Neural progenitor cell (in vitro differentiated cells): ENCODE results near the gene P2RX5. TPM values are rescaled to one million over a fixed set of nuclear protein-coding genes. Genes with fewer than 3 reads are reported as not detected.

Experiments
- DNase-seq: peaks from one replicate; pipeline ENCODE4 v3.0.0-alpha.2; 2016; ENCODE audit warnings: low spot score
- H2AFZ ChIP-seq: fragments of 200-600 bp; sonication (generic); replicated peaks from 2 replicates; pipeline ENCODE4 v1.6.1; 2016; ENCODE audit warnings: antibody characterized with exemption
- H3F3A ChIP-seq: fragments of 200-600 bp; sonication (generic); 2 replicates; pipeline ENCODE4 v1.6.1; 2016; ENCODE audit warnings: antibody characterized with exemption, low read depth
- H3K27ac ChIP-seq: fragments of 200-600 bp; sonication (generic); 2 replicates; pipeline ENCODE4 v1.5.1; 2016; ENCODE audit warnings: mild to moderate bottlenecking
- H3K27me3 ChIP-seq: fragments of 200-600 bp; sonication (generic); 2 replicates; pipeline ENCODE4 v1.6.1; 2016; ENCODE audit warnings: mild to moderate bottlenecking, moderate library complexity
- H3K36me3 ChIP-seq: fragments of 200-600 bp; sonication (generic); 2 replicates; pipeline ENCODE4 v1.5.1; 2016
- H3K4me1 ChIP-seq: fragments of 200-600 bp; sonication (generic); 2 replicates; pipeline ENCODE4 v1.6.1; 2016; ENCODE audit warnings: mixed run types
- H3K4me2 ChIP-seq: fragments of 200-600 bp; sonication (generic); 2 replicates; pipeline ENCODE4 v1.6.1; 2016
- H3K4me3 ChIP-seq: fragments of 200-600 bp; sonication (generic); 2 replicates; pipeline ENCODE4 v1.5.1; 2016
- H3K79me2 ChIP-seq: fragments of 200-600 bp; sonication (generic); 2 replicates; pipeline ENCODE4 v1.6.1; 2016; ENCODE audit warnings: low read depth
- H3K9ac ChIP-seq: fragments of 200-600 bp; sonication (generic); 2 replicates; pipeline ENCODE4 v1.6.1; 2016
- H3K9me3 ChIP-seq: fragments of 200-600 bp; sonication (generic); 2 replicates; pipeline ENCODE4 v1.5.1; 2016; ENCODE audit warnings: low read depth
- H4K20me1 ChIP-seq: fragments of 200-600 bp; sonication (generic); 2 replicates; pipeline ENCODE4 v1.6.1; 2016; ENCODE audit warnings: low read depth
- H3K27ac Mint-ChIP-seq: 3 replicates; pipeline ENCODE4 v1.8.0; 2021; ENCODE audit warnings: mixed read lengths
- H3K27me3 Mint-ChIP-seq: 2 replicates; pipeline ENCODE4 v1.8.0; 2022; ENCODE audit warnings: low read depth, mild to moderate bottlenecking, inconsistent platforms, moderate library complexity, mixed read lengths; ENCODE audit not compliant: insufficient read depth
- H3K36me3 Mint-ChIP-seq: 3 replicates; pipeline ENCODE4 v1.8.0; 2021; ENCODE audit warnings: mixed read lengths
- H3K4me1 Mint-ChIP-seq: 3 replicates; pipeline ENCODE4 v1.8.0; 2021; ENCODE audit warnings: mixed read lengths
- H3K4me3 Mint-ChIP-seq: 3 replicates; pipeline ENCODE4 v1.8.0; 2021; ENCODE audit warnings: mild to moderate bottlenecking, moderate library complexity, mixed read lengths
- H3K9me3 Mint-ChIP-seq: 3 replicates; pipeline ENCODE4 v1.8.0; 2020; ENCODE audit warnings: mixed read lengths
- CTCF ChIP-seq: fragments of 200-600 bp; sonication (generic); IDR thresholded peaks from 2 replicates; pipeline ENCODE4 v1.5.1; 2017; ENCODE audit warnings: antibody characterized with exemption, mild to moderate bottlenecking
- EZH2 ChIP-seq: fragments of 200-600 bp; sonication (generic); IDR thresholded peaks from 2 replicates; pipeline ENCODE4 v1.6.1; 2017; ENCODE audit warnings: antibody characterized with exemption, mild to moderate bottlenecking, moderate library complexity
- EZH2phosphoT487 ChIP-seq: fragments of 200-600 bp; sonication (generic); IDR thresholded peaks from 2 replicates; pipeline ENCODE4 v1.6.1; 2017; ENCODE audit warnings: antibody characterized with exemption
- total RNA-seq: library from RNA; depleted of rRNA; stranded (reverse); fragments of >200 nt; gene quantifications from 2 replicates; pipeline ENCODE4 v1.2.3, GENCODE V29; 2015; ENCODE audit warnings: low replicate concordance

The P2RX5 gene
- total RNA-seq, 1 donor from 2014 or later: not detected

GRCh38 chr17:3659541-3660111 lies 36.3 kb downstream of the P2RX5 start:
- Histone ChIP-seq H3K27ac (no peak overlapping the region), H2AFZ (no peak overlapping the region), H4K20me1 (no peaks in the 10 kb centered on the region), H3F3A (no peaks in the 10 kb centered on the region), H3K4me2 (no peak overlapping the region), H3K27me3 (no peaks in the 10 kb centered on the region), H3K4me3 (no peak overlapping the region), H3K4me1 (no peaks in the 10 kb centered on the region), H3K9me3 (no peaks in the 10 kb centered on the region), H3K79me2 (no peaks in the 10 kb centered on the region), H3K9ac (no peak overlapping the region), H3K36me3 (no peaks in the 10 kb centered on the region)
- peaks cover 5% of the 10 kb centered on the region for H3K36me3 Mint-ChIP-seq
- no peak for DNase-seq
- H3K27ac Mint-ChIP-seq: no peak overlapping the region
- no peak for TF ChIP-seq EZH2phosphoT487
- TF ChIP-seq EZH2: no peak
- TF ChIP-seq CTCF: no peak
- no peak overlapping the region for H3K4me3 Mint-ChIP-seq
- peaks cover 6% of the 10 kb centered on the region for H3K27me3 Mint-ChIP-seq
- no peaks in the 10 kb centered on the region for H3K9me3 Mint-ChIP-seq
- peaks cover 12% of the 10 kb centered on the region for H3K4me1 Mint-ChIP-seq

- H3K27ac ChIP-seq: no peak overlapping the region
- Mint-ChIP-seq H3K4me3 (no peak overlapping the region), H3K4me1 (peaks cover 12% of the 10 kb centered on the region), H3K27me3 (peaks cover 6% of the 10 kb centered on the region), H3K9me3 (no peaks in the 10 kb centered on the region), H3K27ac (no peak overlapping the region), H3K36me3 (peaks cover 5% of the 10 kb centered on the region)
- no peak overlapping the region for H3K9ac ChIP-seq
- H3K4me1 ChIP-seq: no peaks in the 10 kb centered on the region
- H3K27me3 ChIP-seq: no peaks in the 10 kb centered on the region
- no peaks in the 10 kb centered on the region for H3F3A ChIP-seq
- no peak overlapping the region for H3K4me3 ChIP-seq
- H3K9me3 ChIP-seq: no peaks in the 10 kb centered on the region
- H4K20me1 ChIP-seq: no peaks in the 10 kb centered on the region
- no peak overlapping the region for H2AFZ ChIP-seq
- H3K36me3 ChIP-seq: no peaks in the 10 kb centered on the region
- no peak for DNase-seq
- H3K4me2 ChIP-seq: no peak overlapping the region
- TF ChIP-seq EZH2: no peak
- no peak for TF ChIP-seq CTCF
- TF ChIP-seq EZH2phosphoT487: no peak
- no peaks in the 10 kb centered on the region for H3K79me2 ChIP-seq
These were observed 37.0 kb downstream of the P2RX5 start for GRCh38 chr17:3658784-3659449.

GRCh38 chr17:3657874-3658783 lies 37.8 kb downstream of the P2RX5 start:
- Mint-ChIP-seq H3K9me3 (no peaks in the 10 kb centered on the region), H3K4me1 (peaks cover 9% of the 10 kb centered on the region), H3K36me3 (peaks cover 5% of the 10 kb centered on the region), H3K27ac (peak overlapping the region; percentile 82), H3K4me3 (no peak overlapping the region), H3K27me3 (peaks cover 9% of the 10 kb centered on the region)
- Histone ChIP-seq H2AFZ (no peak overlapping the region), H3F3A (no peaks in the 10 kb centered on the region), H3K4me1 (no peaks in the 10 kb centered on the region), H4K20me1 (no peaks in the 10 kb centered on the region), H3K27me3 (no peaks in the 10 kb centered on the region), H3K4me2 (no peak overlapping the region), H3K4me3 (no peak overlapping the region), H3K36me3 (no peaks in the 10 kb centered on the region), H3K27ac (no peak overlapping the region), H3K79me2 (no peaks in the 10 kb centered on the region), H3K9ac (no peak overlapping the region), H3K9me3 (no peaks in the 10 kb centered on the region)
- DNase-seq: no peak
- TF ChIP-seq CTCF (no peak), EZH2phosphoT487 (no peak), EZH2 (no peak)
